Measurements from ENCODE around the gene LPAR5. TPM values are rescaled to one million over a fixed set of nuclear protein-coding genes. Genes with fewer than 3 reads are reported as not detected.

The LPAR5 gene
- polyA plus RNA-seq, 1 of the 3 experiments (the other 2 are of a cell fraction) = 0.03 TPM

DNA sequence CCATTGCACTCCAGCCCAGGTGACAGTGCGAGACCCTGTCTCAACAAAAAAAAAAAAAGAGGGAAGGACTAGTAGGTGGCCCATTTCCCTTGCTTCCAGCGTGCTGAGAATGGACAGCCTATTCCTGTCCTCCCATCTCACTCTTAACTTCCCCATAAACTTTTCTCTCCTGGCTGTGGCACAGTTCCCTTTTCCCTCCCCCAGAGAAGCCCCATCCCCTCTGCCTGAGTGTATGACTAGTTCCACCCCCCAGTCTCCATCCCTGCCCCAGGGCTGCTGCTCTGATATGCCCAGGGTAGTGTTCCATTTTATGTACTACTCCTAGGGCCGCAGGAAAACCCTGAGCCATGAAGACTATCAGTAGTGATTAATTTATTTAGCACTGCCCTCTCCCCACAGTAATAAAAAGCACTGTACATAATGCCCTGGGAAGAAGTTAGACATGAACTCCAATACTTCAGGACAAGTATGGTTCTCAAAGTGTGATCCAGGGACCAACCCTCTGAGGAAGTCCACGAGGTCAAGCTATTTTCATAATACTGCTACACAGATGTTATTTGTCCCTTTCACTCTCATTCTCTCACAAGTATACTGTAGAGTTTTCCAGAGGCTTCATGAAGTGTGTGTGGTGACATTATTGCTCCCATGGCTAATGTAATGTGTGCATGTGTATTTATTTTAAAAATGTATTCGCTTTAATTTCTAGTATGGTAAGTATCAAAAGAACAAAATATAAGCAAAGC, 17.1 kb downstream of the LPAR5 start:
- Histone ChIP-seq H3K4me1 (ENCODE audit: control insufficient read depth in 1 of 2, insufficient read depth in 2 of 2, low read depth in 1 of 2, low read length in 1 of 2) (peaks cover 3 to 7% of the 10 kb centered on the region in 2 experiments; a peak in 1 of 4 replicates), H3K36me3 (replicated peaks in 1 of 2; ENCODE audit: control insufficient read depth in 1 of 2, insufficient read depth in 2 of 2, low read length in 1 of 2) (no peaks in the 10 kb centered on the region), H3K27me3 (ENCODE audit: insufficient read depth) (no peaks in the 10 kb centered on the region), H3K27ac (ENCODE audit: low read depth in 2 of 2, low read length in 1 of 2) (no peak overlapping the region), H3K79me2 (ENCODE audit: insufficient read depth) (no peaks in the 10 kb centered on the region), H3K9me2 (no peaks in the 10 kb centered on the region), H3K4me3 (ENCODE audit: low read depth in 2 of 2, low read length in 1 of 2) (no peak overlapping the region), H3K4me2 (no peak overlapping the region), H3F3A (replicated peaks; ENCODE audit: insufficient read depth) (peaks cover 27% of the 10 kb centered on the region), H3K9ac (no peak overlapping the region), H2AFZ (ENCODE audit: low read depth) (no peak overlapping the region), H3K9me3 (no peaks in the 10 kb centered on the region), H4K20me1 (ENCODE audit: insufficient read depth) (no peaks in the 10 kb centered on the region)
- POLR2A ChIA-PET = interaction anchor here (0.6 to 0.9 kb wide), 2 partner anchors 26 to 63 kb away, joined by 3 to 5 read pairs; no protein-coding TSS in a partner anchor
- CTCF ChIA-PET = interaction anchor here (0.6 to 4.1 kb wide), 19 partner anchors 9 to 1024 kb away, joined by 3 to 32 read pairs (median 4); partner anchors contain the start of gene ZNF384
- WGBS (ENCODE audit: low lambda C conversion rate) = 72% methylated on average over 5 of the region's 5 CpGs
- no peak for TF ChIP-seq EP300 (IDR thresholded peaks at IDR 0.05; ENCODE audit: borderline replicate concordance in 1 of 2, low read depth in 1 of 2, low read length in 1 of 2)
- no peak for TF ChIP-seq JUND (IDR thresholded peaks at IDR 0.05)
- no peak for TF ChIP-seq RFX5 (IDR thresholded peaks at IDR 0.05; ENCODE audit: low read length)
- TF ChIP-seq, protein P1, sequence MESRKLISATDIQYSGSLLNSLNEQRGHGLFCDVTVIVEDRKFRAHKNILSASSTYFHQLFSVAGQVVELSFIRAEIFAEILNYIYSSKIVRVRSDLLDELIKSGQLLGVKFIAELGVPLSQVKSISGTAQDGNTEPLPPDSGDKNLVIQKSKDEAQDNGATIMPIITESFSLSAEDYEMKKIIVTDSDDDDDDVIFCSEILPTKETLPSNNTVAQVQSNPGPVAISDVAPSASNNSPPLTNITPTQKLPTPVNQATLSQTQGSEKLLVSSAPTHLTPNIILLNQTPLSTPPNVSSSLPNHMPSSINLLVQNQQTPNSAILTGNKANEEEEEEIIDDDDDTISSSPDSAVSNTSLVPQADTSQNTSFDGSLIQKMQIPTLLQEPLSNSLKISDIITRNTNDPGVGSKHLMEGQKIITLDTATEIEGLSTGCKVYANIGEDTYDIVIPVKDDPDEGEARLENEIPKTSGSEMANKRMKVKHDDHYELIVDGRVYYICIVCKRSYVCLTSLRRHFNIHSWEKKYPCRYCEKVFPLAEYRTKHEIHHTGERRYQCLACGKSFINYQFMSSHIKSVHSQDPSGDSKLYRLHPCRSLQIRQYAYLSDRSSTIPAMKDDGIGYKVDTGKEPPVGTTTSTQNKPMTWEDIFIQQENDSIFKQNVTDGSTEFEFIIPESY (IDR thresholded peaks at IDR 0.05; ENCODE audit: borderline replicate concordance, low read depth) = no peak
- no peak for DNase-seq

DNA sequence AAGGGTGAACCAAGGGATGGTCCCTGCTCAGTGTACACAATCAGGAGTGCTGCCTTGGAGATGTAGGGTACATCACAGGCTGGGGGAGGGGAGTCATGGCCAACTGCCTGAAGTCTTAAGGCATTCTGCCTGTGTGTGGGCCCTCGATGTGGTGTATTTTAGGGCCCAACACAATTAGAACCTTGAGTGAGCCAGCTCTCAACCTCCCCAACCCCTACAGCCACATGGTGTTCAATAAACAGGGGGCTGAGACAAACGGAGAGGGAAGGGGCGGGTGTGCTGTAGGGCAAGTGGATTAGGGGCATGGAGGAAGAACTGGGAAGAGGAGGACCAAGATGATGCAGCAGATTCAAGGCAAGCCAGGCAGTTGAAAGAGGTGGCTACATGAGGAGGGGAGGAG, 20.0 kb downstream of the LPAR5 start:
- WGBS (ENCODE audit: low lambda C conversion rate) = 90% methylated on average over 3 of the region's 3 CpGs
- TF ChIP-seq EZH2phosphoT487 (IDR thresholded peaks at IDR 0.05; ENCODE audit: borderline replicate concordance, low read depth) = no peak
- TF ChIP-seq TEAD4 (IDR thresholded peaks at IDR 0.05; ENCODE audit: borderline replicate concordance, insufficient read depth) = no peak
- TF ChIP-seq FOXJ3 (CRISPR knock-in tag; IDR thresholded peaks at IDR 0.05) = no peak
- no peak for TF ChIP-seq POLR2AphosphoS5 (IDR thresholded peaks at IDR 0.05; ENCODE audit: low read depth, low read length)
- no peak for TF ChIP-seq JUND (IDR thresholded peaks at IDR 0.05)
- no peak for TF ChIP-seq RFX5 (IDR thresholded peaks at IDR 0.05; ENCODE audit: low read length)
- TF ChIP-seq, protein P2, sequence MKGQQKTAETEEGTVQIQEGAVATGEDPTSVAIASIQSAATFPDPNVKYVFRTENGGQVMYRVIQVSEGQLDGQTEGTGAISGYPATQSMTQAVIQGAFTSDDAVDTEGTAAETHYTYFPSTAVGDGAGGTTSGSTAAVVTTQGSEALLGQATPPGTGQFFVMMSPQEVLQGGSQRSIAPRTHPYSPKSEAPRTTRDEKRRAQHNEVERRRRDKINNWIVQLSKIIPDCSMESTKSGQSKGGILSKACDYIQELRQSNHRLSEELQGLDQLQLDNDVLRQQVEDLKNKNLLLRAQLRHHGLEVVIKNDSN (IDR thresholded peaks at IDR 0.05; ENCODE audit: borderline replicate concordance, low read depth) = no peak
- peaks cover 43% of the 10 kb centered on the region for H3F3A ChIP-seq (replicated peaks; ENCODE audit: insufficient read depth)
- DNase-seq = no peak
- H3K36me3 ChIP-seq (replicated peaks in 1 of 2; ENCODE audit: control insufficient read depth in 1 of 2, insufficient read depth in 2 of 2, low read length in 1 of 2) = no peaks in the 10 kb centered on the region
- H3K4me3 ChIP-seq (ENCODE audit: low read depth in 2 of 2, low read length in 1 of 2) = no peak overlapping the region
- no peaks in the 10 kb centered on the region for H4K20me1 ChIP-seq (ENCODE audit: insufficient read depth)
- H3K9me3 ChIP-seq = no peaks in the 10 kb centered on the region
- H2AFZ ChIP-seq (ENCODE audit: low read depth) = no peak overlapping the region
- H3K9ac ChIP-seq = no peak overlapping the region
- ChIA-PET POLR2A (interaction anchor here (0.7 to 1.2 kb wide), 2 partner anchors 46 to 74 kb away, joined by 3 to 5 read pairs; no protein-coding TSS in a partner anchor), CTCF (interaction anchor here (1.2 to 3.8 kb wide), 5 partner anchors 26 to 151 kb away, joined by 4 to 32 read pairs (median 4); partner anchors contain the start of genes PTMS and ZNF384)
- H3K4me2 ChIP-seq = no peak overlapping the region
- no peaks in the 10 kb centered on the region for H3K27me3 ChIP-seq (ENCODE audit: insufficient read depth)
- peaks cover 26 to 34% of the 10 kb centered on the region in 2 experiments for H3K4me1 ChIP-seq (ENCODE audit: control insufficient read depth in 1 of 2, insufficient read depth in 2 of 2, low read depth in 1 of 2, low read length in 1 of 2)
- no peaks in the 10 kb centered on the region for H3K79me2 ChIP-seq (ENCODE audit: insufficient read depth)
- H3K9me2 ChIP-seq = no peaks in the 10 kb centered on the region
- peak overlapping the region in 1 of 2 experiments; percentile 16; a peak in 1 of 4 replicates for H3K27ac ChIP-seq (ENCODE audit: low read depth in 2 of 2, low read length in 1 of 2)
